AG09309 (cell line): ENCODE results near the gene INTU.

ENCODE experiments used
- DNase-seq: peaks from one replicate; pipeline ENCODE4 v3.0.0-alpha.2; 2010; ENCODE audit warnings: low read depth
- H3K4me3 ChIP-seq: 2 replicates; pipeline ENCODE4 v1.5.1; 2011; ENCODE audit warnings: mild to moderate bottlenecking, low read depth, low read length, moderate library complexity; ENCODE audit not compliant: control insufficient read depth
- TF ChIP-seq, protein P1 (sequence below): IDR thresholded peaks from 2 replicates; pipeline ENCODE4 v1.5.1; 2011; ENCODE audit warnings: mild to moderate bottlenecking, low read depth, low read length, inconsistent platforms; ENCODE audit not compliant: insufficient read depth, control insufficient read depth; ENCODE audit errors: missing control alignments

Gene INTU

DNA sequence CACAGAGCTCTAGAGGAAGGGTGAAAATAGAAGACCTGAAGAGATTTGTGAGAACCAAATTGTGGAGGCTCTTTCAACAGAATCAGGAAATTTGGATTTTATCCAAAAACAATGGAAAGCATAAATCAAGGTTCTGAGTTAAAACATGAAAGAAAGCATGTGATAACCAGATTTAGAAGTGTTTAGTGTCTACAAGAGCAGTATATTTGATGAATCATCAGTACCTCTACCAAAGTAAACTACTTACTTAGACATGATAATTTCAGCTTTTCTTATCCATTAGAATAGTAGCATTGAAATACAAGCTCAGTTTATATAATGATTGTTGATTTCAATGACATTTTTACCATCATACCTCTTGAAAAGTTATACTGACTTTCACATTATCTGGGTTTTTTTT, 25.9 kb upstream of the INTU start:
- TF ChIP-seq, protein P1, sequence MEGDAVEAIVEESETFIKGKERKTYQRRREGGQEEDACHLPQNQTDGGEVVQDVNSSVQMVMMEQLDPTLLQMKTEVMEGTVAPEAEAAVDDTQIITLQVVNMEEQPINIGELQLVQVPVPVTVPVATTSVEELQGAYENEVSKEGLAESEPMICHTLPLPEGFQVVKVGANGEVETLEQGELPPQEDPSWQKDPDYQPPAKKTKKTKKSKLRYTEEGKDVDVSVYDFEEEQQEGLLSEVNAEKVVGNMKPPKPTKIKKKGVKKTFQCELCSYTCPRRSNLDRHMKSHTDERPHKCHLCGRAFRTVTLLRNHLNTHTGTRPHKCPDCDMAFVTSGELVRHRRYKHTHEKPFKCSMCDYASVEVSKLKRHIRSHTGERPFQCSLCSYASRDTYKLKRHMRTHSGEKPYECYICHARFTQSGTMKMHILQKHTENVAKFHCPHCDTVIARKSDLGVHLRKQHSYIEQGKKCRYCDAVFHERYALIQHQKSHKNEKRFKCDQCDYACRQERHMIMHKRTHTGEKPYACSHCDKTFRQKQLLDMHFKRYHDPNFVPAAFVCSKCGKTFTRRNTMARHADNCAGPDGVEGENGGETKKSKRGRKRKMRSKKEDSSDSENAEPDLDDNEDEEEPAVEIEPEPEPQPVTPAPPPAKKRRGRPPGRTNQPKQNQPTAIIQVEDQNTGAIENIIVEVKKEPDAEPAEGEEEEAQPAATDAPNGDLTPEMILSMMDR = no peak
- DNase-seq = no peak

DNA sequence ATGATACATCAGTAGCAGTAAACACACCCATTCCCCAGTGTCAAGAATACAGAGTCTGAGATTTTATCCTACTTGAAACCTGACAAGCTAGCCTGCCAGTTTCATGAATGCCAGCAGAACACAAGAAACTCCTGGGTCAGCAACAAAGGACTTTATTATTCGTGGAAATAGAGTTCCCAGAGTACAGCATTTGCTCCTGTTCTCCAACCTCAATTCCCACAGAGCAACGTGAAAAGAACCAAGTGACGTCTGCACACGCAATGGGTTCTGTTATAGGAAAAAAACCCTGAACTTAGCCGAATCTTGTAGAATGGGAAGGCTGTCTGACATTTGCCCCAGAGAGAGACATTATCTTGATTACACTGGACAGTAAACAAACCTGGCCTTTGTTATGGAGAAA, 23.3 kb upstream of the INTU start:
- TF ChIP-seq, protein P1 = no peak
- no peak overlapping the region for H3K4me3 ChIP-seq
- DNase-seq = no peak

More for the DNA sequence above, 25.9 kb upstream of the INTU start:
- H3K4me3 ChIP-seq = no peak overlapping the region

DNA sequence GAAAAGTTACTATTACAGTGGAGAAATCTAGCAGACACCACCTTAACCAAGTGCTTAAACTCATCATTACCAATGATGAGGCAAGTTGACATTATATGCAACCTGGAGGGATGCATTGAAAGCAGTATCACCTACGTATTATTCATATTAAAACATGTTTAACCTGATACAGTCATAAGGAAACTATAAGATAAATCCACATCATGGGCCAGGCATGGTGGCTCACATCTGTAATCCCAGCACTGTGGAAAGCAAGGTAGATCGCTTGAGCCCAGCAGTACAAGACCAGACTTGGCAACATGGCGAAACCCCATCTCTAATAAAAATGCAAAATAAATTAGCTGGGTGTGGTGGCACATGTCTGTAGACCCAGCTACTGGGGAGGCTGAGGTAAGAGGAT, 22.3 kb upstream of the INTU start:
- no peak overlapping the region for H3K4me3 ChIP-seq
- TF ChIP-seq, protein P1 = no peak
- DNase-seq = no peak

DNA sequence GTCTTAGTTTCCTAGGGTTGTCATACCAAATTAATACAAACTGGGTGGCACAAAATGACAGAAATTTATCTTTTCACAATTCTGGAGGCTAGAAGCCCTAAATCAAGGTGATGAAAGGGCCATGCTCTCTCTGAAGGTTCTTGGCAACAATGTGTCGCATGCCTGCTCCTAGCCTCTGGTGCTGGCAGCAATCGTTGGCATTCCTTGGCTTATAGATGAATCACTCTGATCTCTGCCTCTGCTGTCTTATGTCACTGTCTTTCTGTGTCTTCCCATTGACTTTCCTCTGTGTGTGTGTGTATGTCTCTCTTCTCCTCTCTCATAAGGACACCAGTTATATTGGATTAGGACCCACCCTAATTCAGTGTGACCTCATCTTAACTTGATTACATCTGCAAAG, 15.9 kb upstream of the INTU start:
- TF ChIP-seq, protein P1 = no peak
- H3K4me3 ChIP-seq = no peak overlapping the region
- DNase-seq = no peak

DNA sequence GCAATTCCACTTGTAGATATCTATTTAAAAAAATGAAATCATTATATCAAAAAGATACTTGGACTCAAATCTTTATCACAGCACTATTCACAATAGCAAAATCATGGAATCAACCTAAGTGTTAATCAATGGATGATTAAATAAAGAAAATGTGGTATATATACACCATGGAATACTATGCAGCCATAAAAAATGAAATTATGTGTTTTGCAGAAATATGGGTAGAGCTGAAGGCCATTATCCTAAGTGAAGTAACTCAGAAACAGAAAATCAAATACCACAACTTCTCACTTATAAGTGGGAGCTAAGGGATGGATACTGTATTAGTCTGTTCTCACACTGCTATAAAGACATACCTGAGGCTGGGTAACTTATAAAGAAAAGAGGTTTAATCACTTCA, 14.3 kb upstream of the INTU start:
- no peak for DNase-seq
- H3K4me3 ChIP-seq = no peak overlapping the region
- TF ChIP-seq, protein P1 = no peak

DNA sequence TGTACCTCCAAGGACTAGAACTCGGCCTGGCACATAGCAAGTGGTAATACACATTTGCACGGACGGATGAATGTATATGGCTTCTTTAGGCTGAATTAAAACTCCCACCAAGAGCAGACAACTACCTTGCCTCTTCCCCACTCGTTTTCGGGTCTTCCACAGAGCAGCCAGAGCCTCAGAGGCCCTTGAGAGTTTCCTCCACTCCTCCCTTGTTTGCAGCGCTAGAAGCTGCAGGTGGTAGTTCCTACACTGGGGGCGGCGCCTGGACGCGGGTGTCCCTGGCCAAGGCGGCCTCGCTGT, 10.2 kb upstream of the INTU start:
- H3K4me3 ChIP-seq = peak overlapping the region; percentile 82
- TF ChIP-seq, protein P1 = no peak
- DNase-seq = no peak
